Measurements from ENCODE around the gene NCAN.
"Not testable (repeated sequence)": the region's sequence is repeated elsewhere in the genome, so short reads cannot be mapped to it uniquely, and the experiment has no call there.

The NCAN gene

GRCh38 chr19:19211499-19212420 is at the start of gene NCAN:
Gene NCAN, plus strand, starts transcription at chr19:19211958. Its CDS starts 4,996 bp downstream, at chr19:19216954.
- DNase-seq, result no peak

GRCh38 chr19:19162495-19162894 is 49.3 kb upstream of the NCAN start:
- no peak for DNase-seq

- DNase-seq, result no peak
These were observed 46.4 kb upstream of the NCAN start for GRCh38 chr19:19165396-19165795.

GRCh38 chr19:19167612-19168011 is 44.1 kb upstream of the NCAN start:
- DNase-seq, result no peak

GRCh38 chr19:19169236-19170052 is 42.3 kb upstream of the NCAN start:
- DNase-seq, result no peak

- peak; percentile 17 for DNase-seq
These were observed 41.5 kb upstream of the NCAN start, which contains the start of gene MEF2B for GRCh38 chr19:19170053-19170872. Gene MEF2B, minus strand, starts transcription at chr19:19170263. Its CDS starts 19,528 bp downstream, at chr19:19150735.

- no peak for DNase-seq
These were observed 40.7 kb upstream of the NCAN start for GRCh38 chr19:19170873-19171672.

GRCh38 chr19:19171821-19172532 is 39.8 kb upstream of the NCAN start:
- no peak for DNase-seq

GRCh38 chr19:19173243-19173642 is 38.5 kb upstream of the NCAN start:
- not testable (repeated sequence) for DNase-seq

GRCh38 chr19:19176950-19177349 is 34.8 kb upstream of the NCAN start:
- no peak for DNase-seq

- DNase-seq, result no peak
These were observed 32.0 kb upstream of the NCAN start for GRCh38 chr19:19179548-19180441.

- DNase-seq, result no peak
These were observed 30.2 kb upstream of the NCAN start for GRCh38 chr19:19181488-19181998.

GRCh38 chr19:19185853-19186740 is 25.7 kb upstream of the NCAN start:
- peak; percentile 2 for DNase-seq

GRCh38 chr19:19186742-19187141 is 25.0 kb upstream of the NCAN start:
- DNase-seq, result no peak

GRCh38 chr19:19191768-19192077 is 20.0 kb upstream of the NCAN start:
- DNase-seq, result no peak

GRCh38 chr19:19192078-19192882 is 19.5 kb upstream of the NCAN start, which contains the start of the genes BORCS8 and RFXANK:
Gene BORCS8, minus strand, starts transcription at chr19:19192152. Its CDS starts 35 bp downstream, at chr19:19192117.
Gene RFXANK, plus strand, starts transcription at chr19:19192258. Its CDS starts 1,689 bp downstream, at chr19:19193947.
- DNase-seq, result peak; percentile 98

GRCh38 chr19:19192910-19193423 is 18.8 kb upstream of the NCAN start:
- no peak for DNase-seq

- no peak for DNase-seq
These were observed 17.8 kb upstream of the NCAN start for GRCh38 chr19:19193926-19194325.

All from kidney glomerular epithelial cell (primary cell).